Adrenal gland (tissue), 5 donors: ENCODE results near the gene SCN4A.

Source experiments
- CTCF ChIP-seq, 6 experiments: fragments of 450-650 bp in 4 of 6; fragments of 200-600 bp in 2 of 6; sonication (generic) in 1 of 6; IDR thresholded peaks; 1 replicate in 5 of 6; 2 replicates in 1 of 6; pipeline versions ENCODE4 v1.5.1 to v1.8.0; 2016 to 2021; ENCODE audit warnings: antibody characterized with exemption in 6 of 6, mild to moderate bottlenecking in 2 of 6, moderate library complexity in 1 of 6
- POLR2A ChIP-seq, 2 donors: fragments of 450-650 bp; IDR thresholded peaks; one replicate each; pipeline ENCODE4 v1.6.1; 2017; ENCODE audit warnings: antibody characterized with exemption in 2 of 2, mild to moderate bottlenecking in 2 of 2, moderate library complexity in 1 of 2
- donor health status: DM: no; HTN: no; CAD: no.

GRCh38 chr17:63955232-63955631 lies 17.5 kb downstream of the SCN4A start:
- TF ChIP-seq CTCF (IDR thresholded peaks at IDR 0.05) (no peak), POLR2A (IDR thresholded peaks at IDR 0.05) (no peak)
